ENCODE data around the gene ITPR1.
"Not testable (repeated sequence)": the region's sequence is repeated elsewhere in the genome, so short reads cannot be mapped to it uniquely, and the experiment has no call there.

ITPR1 gene

GRCh38 chr3:4588466-4588865 is 95.3 kb downstream of the ITPR1 start:
- no peak for DNase-seq (ENCODE audit: extremely low read depth in 1 of 2, low read depth in 1 of 2)

- DNase-seq (ENCODE audit: extremely low read depth in 1 of 2, low read depth in 1 of 2): no peak
Observed at GRCh38 chr3:4589475-4590097, 96.4 kb downstream of the ITPR1 start.

- not testable (repeated sequence) for DNase-seq (ENCODE audit: extremely low read depth in 1 of 2, low read depth in 1 of 2)
Observed at GRCh38 chr3:4590849-4591248, 97.7 kb downstream of the ITPR1 start.

GRCh38 chr3:4591669-4592068 is 98.5 kb downstream of the ITPR1 start:
- DNase-seq (ENCODE audit: extremely low read depth in 1 of 2, low read depth in 1 of 2): no peak

- no peak for DNase-seq (ENCODE audit: extremely low read depth in 1 of 2, low read depth in 1 of 2)
Observed at GRCh38 chr3:4593014-4593413, 99.9 kb downstream of the ITPR1 start.

DNA sequence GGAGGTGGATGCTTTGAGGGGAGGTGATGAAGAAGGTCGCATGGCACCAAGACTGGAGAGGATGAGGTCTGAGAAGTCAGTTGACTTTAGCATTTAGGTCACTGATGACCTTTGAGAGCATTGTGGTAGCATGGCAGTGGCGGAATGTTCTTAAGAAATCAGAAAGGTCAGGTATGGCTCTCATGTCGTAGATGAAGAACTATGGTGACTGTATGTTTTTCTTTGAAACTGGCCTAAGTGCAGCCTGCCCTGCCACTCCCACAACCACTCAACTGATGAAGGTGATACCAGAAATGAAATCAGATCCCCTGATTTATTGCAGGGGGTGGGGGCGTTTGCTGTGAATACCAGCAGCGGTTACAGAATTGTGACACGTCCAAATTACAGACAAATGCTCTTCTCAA is 102.6 kb downstream of the ITPR1 start:
- no peak for DNase-seq (ENCODE audit: extremely low read depth in 1 of 2, low read depth in 1 of 2)

DNA sequence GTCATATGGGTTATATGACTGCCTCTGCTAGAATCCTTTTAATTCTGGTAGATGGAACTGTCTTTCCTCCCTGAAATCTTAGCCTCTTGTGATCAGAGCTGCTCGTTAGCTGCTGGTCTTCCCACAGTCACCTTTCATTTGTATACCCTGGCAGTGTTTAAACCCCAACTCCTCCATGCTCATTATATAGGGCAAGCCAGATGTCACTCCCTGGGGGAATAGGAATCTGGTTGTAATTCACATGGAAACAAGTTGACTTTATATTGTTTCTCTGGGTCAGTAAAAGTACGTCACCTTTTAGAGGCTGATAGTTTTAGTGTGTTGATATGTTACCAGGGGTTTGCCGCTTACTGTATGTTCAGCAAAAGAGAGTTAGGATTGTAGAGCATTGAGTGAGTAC is 103.5 kb downstream of the ITPR1 start:
- DNase-seq (ENCODE audit: extremely low read depth in 1 of 2, low read depth in 1 of 2): no peak

DNA sequence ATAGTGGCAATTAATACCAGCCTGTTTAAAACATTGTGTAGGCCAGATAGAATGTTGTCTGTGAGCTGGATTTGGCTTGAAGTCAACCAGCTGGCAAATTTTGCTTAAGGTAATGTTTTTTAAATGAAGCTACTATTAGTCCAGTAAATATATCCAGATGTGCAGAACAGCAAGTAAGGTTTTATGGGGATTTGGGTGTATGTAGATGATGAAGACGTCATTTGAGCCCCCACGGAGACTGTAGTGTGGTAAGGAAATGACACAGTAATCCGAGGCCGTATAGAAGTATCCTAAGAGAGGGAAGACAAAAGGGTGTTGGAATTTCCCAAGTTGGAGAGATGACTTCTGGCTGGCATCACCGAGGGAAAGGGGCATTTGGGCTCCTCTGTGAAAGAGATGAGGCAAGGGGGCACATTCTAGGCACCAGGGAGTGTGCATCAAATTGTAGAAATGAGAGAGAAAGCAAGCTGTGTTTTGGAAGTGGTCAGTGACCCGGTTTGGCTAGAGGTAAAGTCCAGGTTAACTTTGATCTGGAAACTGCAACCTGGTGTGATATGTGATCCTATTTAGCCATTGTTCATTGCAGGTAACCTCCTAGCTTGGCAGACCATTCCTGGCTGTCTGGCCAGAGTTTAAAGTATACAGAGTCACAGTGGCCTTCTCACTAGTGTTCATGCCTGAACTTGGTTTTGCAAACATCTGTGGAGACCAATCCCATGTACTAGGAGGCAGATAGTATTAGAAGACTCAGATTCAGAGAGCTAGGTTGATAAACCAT is 104.2 kb downstream of the ITPR1 start:
- DNase-seq (ENCODE audit: extremely low read depth in 1 of 2, low read depth in 1 of 2): no peak

GRCh38 chr3:4598232-4598631 is 105.1 kb downstream of the ITPR1 start:
- DNase-seq (ENCODE audit: extremely low read depth in 1 of 2, low read depth in 1 of 2): not testable (repeated sequence)

GRCh38 chr3:4599612-4600011 is 106.5 kb downstream of the ITPR1 start:
- no peak for DNase-seq (ENCODE audit: extremely low read depth in 1 of 2, low read depth in 1 of 2)

DNA sequence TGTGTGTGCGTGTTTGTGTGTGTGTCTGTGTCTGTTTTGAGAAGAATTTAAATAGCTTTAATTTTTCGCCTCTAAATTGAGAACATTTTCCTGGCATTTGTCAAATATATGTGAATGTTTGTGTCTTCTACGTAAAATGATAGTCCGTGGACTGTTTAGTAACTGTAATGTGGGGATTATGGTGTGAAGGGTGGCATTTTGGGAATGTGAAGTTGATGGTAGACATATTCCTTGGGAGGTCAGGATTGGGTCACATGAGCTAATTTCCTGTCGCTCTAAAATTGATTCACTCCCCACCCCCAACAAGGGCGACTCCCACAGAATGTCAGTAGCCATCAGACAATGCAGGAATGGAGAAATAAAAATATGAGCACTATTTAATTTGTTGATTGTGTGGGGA is 107.3 kb downstream of the ITPR1 start:
- DNase-seq (ENCODE audit: extremely low read depth in 1 of 2, low read depth in 1 of 2): no peak

- no peak for DNase-seq (ENCODE audit: extremely low read depth in 1 of 2, low read depth in 1 of 2)
Observed at GRCh38 chr3:4601892-4602291, 108.7 kb downstream of the ITPR1 start.

- DNase-seq (ENCODE audit: extremely low read depth in 1 of 2, low read depth in 1 of 2): no peak
Observed at GRCh38 chr3:4604693-4605092, 111.5 kb downstream of the ITPR1 start.

DNA sequence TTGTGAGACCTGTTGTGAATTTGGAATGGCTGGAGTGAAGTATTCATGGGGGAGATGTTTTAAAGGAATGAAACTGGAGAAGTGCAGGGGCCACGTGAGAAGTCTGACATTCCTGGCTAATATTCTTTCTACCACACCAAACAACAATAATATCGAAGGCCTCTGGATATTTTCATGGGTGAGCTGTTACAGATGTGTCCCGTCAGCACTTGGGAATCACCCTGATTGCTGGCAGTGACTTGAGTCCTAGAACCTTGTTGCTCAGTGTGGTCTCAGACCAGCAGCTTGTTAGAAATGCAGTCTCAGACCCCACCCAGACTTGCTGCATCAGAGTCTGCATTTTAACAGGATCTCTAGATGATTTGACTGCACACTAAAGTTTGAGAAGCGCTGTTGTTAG is 113.8 kb downstream of the ITPR1 start:
- DNase-seq (ENCODE audit: extremely low read depth in 1 of 2, low read depth in 1 of 2): no peak

- DNase-seq (ENCODE audit: extremely low read depth in 1 of 2, low read depth in 1 of 2): no peak
Observed at GRCh38 chr3:4613366-4613765, 120.2 kb downstream of the ITPR1 start.

DNA sequence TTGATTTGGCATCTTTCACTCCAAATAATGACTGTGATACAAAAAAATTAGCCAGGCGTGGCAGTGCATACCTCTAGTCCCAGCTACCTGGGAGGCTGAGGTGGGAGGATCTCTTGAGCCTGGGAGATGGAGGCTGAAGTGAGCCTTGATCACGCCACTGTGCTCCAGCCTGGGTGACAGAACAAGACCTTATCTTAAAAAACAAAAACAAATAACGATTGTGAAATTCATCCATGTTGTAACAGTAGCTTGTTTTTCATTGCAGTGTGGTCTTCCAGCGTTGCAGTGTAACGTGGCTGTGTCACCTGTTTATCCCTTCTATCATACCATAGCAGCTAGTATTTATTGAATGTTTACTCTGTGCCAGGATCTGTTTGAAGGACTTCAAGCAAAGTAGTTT is 120.9 kb downstream of the ITPR1 start:
- DNase-seq (ENCODE audit: extremely low read depth in 1 of 2, low read depth in 1 of 2): no peak

DNA sequence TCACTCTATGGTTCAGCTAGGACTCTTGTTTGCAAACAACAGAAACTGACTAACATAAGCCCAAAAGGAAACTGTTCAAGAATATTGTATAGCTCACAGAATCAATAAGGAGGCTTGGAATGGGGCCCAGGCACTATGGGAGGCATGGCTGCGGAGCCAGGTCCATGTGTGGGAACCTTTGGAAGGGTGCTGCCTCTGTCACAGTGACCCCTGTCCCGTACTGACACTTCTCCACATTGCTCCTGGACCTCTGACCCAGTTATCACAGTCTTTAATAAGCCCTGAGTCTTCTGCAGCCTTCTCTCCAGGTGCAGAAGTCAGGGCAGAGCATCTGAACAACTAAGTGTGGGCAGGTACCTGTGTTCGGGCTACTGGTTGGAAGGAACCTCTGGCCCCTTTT is 121.8 kb downstream of the ITPR1 start:
- DNase-seq (ENCODE audit: extremely low read depth in 1 of 2, low read depth in 1 of 2): no peak

GRCh38 chr3:4615750-4616149 is 122.6 kb downstream of the ITPR1 start:
- no peak for DNase-seq (ENCODE audit: extremely low read depth in 1 of 2, low read depth in 1 of 2)

- DNase-seq (ENCODE audit: extremely low read depth in 1 of 2, low read depth in 1 of 2): no peak
Observed at GRCh38 chr3:4623421-4623999, 130.4 kb downstream of the ITPR1 start.

GRCh38 chr3:4627651-4628375 is 134.7 kb downstream of the ITPR1 start:
- DNase-seq (ENCODE audit: extremely low read depth in 1 of 2, low read depth in 1 of 2): no peak

Data from activated CD8-positive, alpha-beta memory T cell treated with anti-CD3 and anti-CD28 coated beads for 1 hour (primary cell).